HepG2 (cell line): Measurements from ENCODE around the gene SMIM45.

Source experiments
- ATAC-seq: fragments of 200-7000 bp; cut with Tn5 transposase; 3 replicates; pipeline ENCODE4 v1.9.1; 2020; ENCODE audit warnings: mild to moderate bottlenecking, moderate library complexity
- BruUV-seq: library from RNA; stranded (reverse); fragments of 400-500 nt; replicated peaks from 2 replicates; lab custom pipeline; 2021; lab: Mats Ljungman, UMichigan
- CTCF ChIA-PET: fragments of 300-600 bp; formaldehyde crosslinking; extraction: SDS; loops from one replicate; lab custom pipeline; 2021; ENCODE audit warnings: low total read pairs, inconsistent platforms, low intra/inter-chr PET ratio; lab: Yijun Ruan, JAX
- POLR2A ChIA-PET: fragments of 350-600 bp; sonication (Branson Sonifier 250); formaldehyde crosslinking; loops from one replicate; lab custom pipeline; 2020; ENCODE audit warnings: antibody characterized with exemption, inconsistent platforms; lab: Yijun Ruan, JAX
- DNase-seq: peaks from one replicate; pipeline ENCODE4 v3.0.0-alpha.2; 2015; ENCODE audit warnings: low spot score
- FAIRE-seq: peaks from 3 replicates; lab custom pipeline; 2011; peaks lifted over from hg19 to GRCh38; lab: Jason Lieb, UNC
- H2AFZ ChIP-seq: one replicate; pipeline ENCODE4 v1.6.1; 2011; ENCODE audit warnings: low read length, inconsistent platforms
- H3K27ac ChIP-seq: fragments of 300-600 bp; 3 replicates; pipeline ENCODE4 v1.8.0; 2011; ENCODE audit warnings: mixed run types, mild to moderate bottlenecking, mixed read lengths, low read length, inconsistent platforms; ENCODE audit not compliant: insufficient read depth; ENCODE audit errors: extremely low read length
- H3K27me3 ChIP-seq, 2 experiments: fragments of 200-600 bp in 1 of 2; 2 replicates in 1 of 2; 3 replicates in 1 of 2; pipeline versions ENCODE4 v1.6.0 to v1.8.0; 2011; ENCODE audit warnings: low read length in 2 of 2, mild to moderate bottlenecking in 2 of 2, moderate library complexity in 2 of 2, inconsistent platforms in 1 of 2; ENCODE audit not compliant: insufficient read depth in 2 of 2, control insufficient read depth in 1 of 2
- H3K36me3 ChIP-seq, 2 experiments: fragments of 200-600 bp in 1 of 2; replicated peaks in 1 of 2; 2 replicates in 1 of 2; 3 replicates in 1 of 2; pipeline versions ENCODE4 v1.5.1 to v1.8.0; 2011; ENCODE audit warnings: low read length in 2 of 2, inconsistent platforms in 1 of 2; ENCODE audit not compliant: insufficient read depth in 2 of 2, control insufficient read depth in 1 of 2
- H3K4me1 ChIP-seq: 2 replicates; pipeline ENCODE4 v1.5.1; 2012; ENCODE audit warnings: low read length, inconsistent platforms; ENCODE audit not compliant: insufficient read depth
- H3K4me2 ChIP-seq: 2 replicates; pipeline ENCODE4 v1.6.0; 2011; ENCODE audit warnings: low read depth, low read length, inconsistent platforms
- H3K4me3 ChIP-seq, 3 experiments: fragments of 200-600 bp in 1 of 3; sonication (generic), shearing (Covaris generic) in 1 of 3; replicated peaks in 1 of 3; 2 replicates each; pipeline ENCODE4 v1.5.1; 2011 to 2016; ENCODE audit warnings: low read length in 3 of 3, inconsistent platforms in 2 of 3, low read depth in 2 of 3, mild to moderate bottlenecking in 2 of 3, control low read depth in 1 of 3, mixed read lengths in 1 of 3; ENCODE audit not compliant: insufficient read depth in 1 of 3
- H3K79me2 ChIP-seq: one replicate; pipeline ENCODE4 v1.6.1; 2011; ENCODE audit warnings: low read length, inconsistent platforms; ENCODE audit not compliant: insufficient read depth
- H3K9ac ChIP-seq: 2 replicates; pipeline ENCODE4 v1.6.0; 2011; ENCODE audit warnings: mild to moderate bottlenecking, low read depth, low read length, inconsistent platforms; ENCODE audit not compliant: insufficient read depth
- H3K9me3 ChIP-seq: 2 replicates; pipeline ENCODE4 v1.5.1; 2012; ENCODE audit warnings: mild to moderate bottlenecking, low read length
- H4K20me1 ChIP-seq: 2 replicates; pipeline ENCODE4 v1.6.0; 2011; ENCODE audit warnings: inconsistent platforms, mild to moderate bottlenecking, low read length, moderate library complexity; ENCODE audit not compliant: insufficient read depth
- ATF7 ChIP-seq, 2 experiments: fragments of 450-650 bp in 1 of 2; sonication (generic) in 1 of 2; formaldehyde crosslinking in 1 of 2; IDR thresholded peaks; 2 replicates each; pipeline versions ENCODE4 v1.4.0 to v1.6.1; 2016 to 2020; ENCODE audit warnings: antibody characterized with exemption in 1 of 2, mild to moderate bottlenecking in 1 of 2, missing genetic modification reagents in 1 of 2
- FOXA1 ChIP-seq, 2 experiments: fragments of 450-650 bp in 1 of 2; sonication (generic) in 1 of 2; formaldehyde crosslinking in 1 of 2; IDR thresholded peaks; 2 replicates each; pipeline versions ENCODE4 v1.4.0 to v1.6.1; 2016 to 2020; ENCODE audit warnings: missing genetic modification reagents in 1 of 2
- FOXC1 ChIP-seq: sonication (generic); formaldehyde crosslinking; IDR thresholded peaks from 2 replicates; pipeline ENCODE4 v1.8.0; 2022; ENCODE audit warnings: mild to moderate bottlenecking, missing genetic modification reagents, borderline replicate concordance
- FOXO1 ChIP-seq: sonication (generic); formaldehyde crosslinking; IDR thresholded peaks from 2 replicates; pipeline ENCODE4 v1.4.0; 2020; ENCODE audit warnings: missing genetic modification reagents
- GLMP ChIP-seq: sonication (generic); formaldehyde crosslinking; IDR thresholded peaks from 2 replicates; pipeline ENCODE4 v1.9.0; 2021; ENCODE audit warnings: missing genetic modification reagents, mild to moderate bottlenecking, borderline replicate concordance
- JARID2 ChIP-seq: sonication (generic); formaldehyde crosslinking; IDR thresholded peaks from 2 replicates; pipeline ENCODE4 v1.8.1; 2023; ENCODE audit warnings: missing genetic modification reagents, inconsistent platforms; ENCODE audit not compliant: insufficient replicate concordance
- MAF1 ChIP-seq: sonication (generic); formaldehyde crosslinking; IDR thresholded peaks from 2 replicates; pipeline ENCODE4 v1.5.0; 2020; ENCODE audit warnings: missing genetic modification reagents, borderline replicate concordance
- MXD4 ChIP-seq: IDR thresholded peaks from 2 replicates; pipeline ENCODE4 v1.6.1; 2016; ENCODE audit warnings: mild to moderate bottlenecking, missing biosample characterization, missing genetic modification reagents
- MYC ChIP-seq: sonication (generic); formaldehyde crosslinking; IDR thresholded peaks from 2 replicates; pipeline ENCODE4 v1.9.0; 2021; ENCODE audit warnings: missing genetic modification reagents, borderline replicate concordance
- PHF21A ChIP-seq: sonication (generic); formaldehyde crosslinking; IDR thresholded peaks from 2 replicates; pipeline ENCODE4 v1.5.0; 2020; ENCODE audit warnings: mild to moderate bottlenecking, missing genetic modification reagents
- RARG ChIP-seq: sonication (generic); formaldehyde crosslinking; IDR thresholded peaks from 2 replicates; pipeline ENCODE4 v1.4.0; 2020; ENCODE audit warnings: low read depth, mild to moderate bottlenecking, missing genetic modification reagents
- SMAD9 ChIP-seq: sonication (generic); formaldehyde crosslinking; IDR thresholded peaks from 2 replicates; pipeline ENCODE4 v1.5.1; 2020; ENCODE audit warnings: mild to moderate bottlenecking, missing genetic modification reagents
- ZBTB38 ChIP-seq: sonication (generic); formaldehyde crosslinking; IDR thresholded peaks from 2 replicates; pipeline ENCODE4 v1.5.1; 2020; ENCODE audit warnings: mild to moderate bottlenecking, missing genetic modification reagents
- ZFP37 ChIP-seq: sonication (generic); formaldehyde crosslinking; IDR thresholded peaks from 2 replicates; pipeline ENCODE4 v1.4.0; 2020; ENCODE audit warnings: missing genetic modification reagents, borderline replicate concordance
- ZNF605 ChIP-seq: sonication (generic); formaldehyde crosslinking; IDR thresholded peaks from 2 replicates; pipeline ENCODE4 v1.8.0; 2022; ENCODE audit warnings: mild to moderate bottlenecking, missing genetic modification reagents
- ZNF781 ChIP-seq: sonication (generic); formaldehyde crosslinking; IDR thresholded peaks from 2 replicates; pipeline ENCODE4 v1.5.1; 2020; ENCODE audit warnings: borderline replicate concordance, mild to moderate bottlenecking, missing genetic modification reagents; ENCODE audit errors: not compliant biosample characterization
- WGBS: methylation state at CpG from one replicate; pipeline ENCODE4 v1.1.6; 2017; ENCODE audit warnings: low lambda C conversion rate; 5-methylcytosine and 5-hydroxymethylcytosine counted together
- in situ Hi-C: cut with HindIII; loops from 2 replicates; pipeline ENCODE4 v1.10.0; 2017; ENCODE audit warnings: low pct_unique_long_range_greater_than_20kb; ENCODE audit not compliant: extremely low pct_ligation_motif_present
- intact Hi-C: fragments of 100-400 bp; cut with micrococcal nuclease; formaldehyde crosslinking; loops from one replicate; pipeline ENCODE4 v1.10.0; 2022; ENCODE audit not compliant: unreplicated experiment
- TF ChIP-seq, protein P1 (sequence below): sonication (generic); formaldehyde crosslinking; IDR thresholded peaks from 2 replicates; pipeline ENCODE4 v1.5.0; 2020; ENCODE audit warnings: mild to moderate bottlenecking, missing genetic modification reagents

SMIM45 gene

GRCh38 chr22:41946629-41947423, 5.1 kb upstream of the SMIM45 start, which contains the start of gene CENPM (continued):
- no peak for TF ChIP-seq JARID2 (CRISPR knock-in tag)
- TF ChIP-seq, all 625 proteins: peak for 299

- Histone ChIP-seq H4K20me1 (no peaks in the 10 kb centered on the region), H3K4me3 (peak overlapping the region in 2 of 3 experiments; percentile 43 to 79; a peak in 3 of 6 replicates), H3K9ac (peak overlapping the region; percentile 69), H3K27me3 (no peaks in the 10 kb centered on the region), H2AFZ (peak overlapping the region; percentile 35), H3K36me3 (peaks cover 2 to 21% of the 10 kb centered on the region in 2 experiments; a peak in 3 of 5 replicates), H3K79me2 (peaks cover 13% of the 10 kb centered on the region), H3K4me2 (peak overlapping the region; percentile 95), H3K9me3 (no peaks in the 10 kb centered on the region), H3K4me1 (peaks cover 71% of the 10 kb centered on the region), H3K27ac (peak overlapping the region; percentile 76)
- no peak for DNase-seq
- intact Hi-C loops (no loop called here), in situ Hi-C loops (no loop called here)
- FAIRE-seq = no peak
- BruUV-seq = no TSS peak
- ChIA-PET CTCF (no interaction called here), POLR2A (interaction anchor here (0.7 to 1.6 kb wide), 8 partner anchors 22 to 327 kb away, joined by 3 to 11 read pairs (median 4); partner anchors contain the start of genes CCDC134, DESI1, NDUFA6 and SNU13)
- ATAC-seq = no peak
- WGBS = 82% methylated on average over 21 of the region's 21 CpGs
- TF ChIP-seq ZNF781 (CRISPR knock-in tag) = no peak
- TF ChIP-seq FOXO1 (CRISPR knock-in tag) = no peak
- no peak for TF ChIP-seq MYC (CRISPR knock-in tag)
- no peak for TF ChIP-seq MAF1 (CRISPR knock-in tag)
- no peak for TF ChIP-seq ZNF605 (CRISPR knock-in tag)
- peak; percentile 4; the same call in 1 of the 2 replicates for TF ChIP-seq PHF21A
- no peak for TF ChIP-seq MXD4 (CRISPR knock-in tag)
- TF ChIP-seq ATF7 (IDR thresholded peaks at IDR 0.05) = no peak
- no peak for TF ChIP-seq ATF7 (CRISPR knock-in tag; IDR thresholded peaks at IDR 0.05)
- TF ChIP-seq ZFP37 = no peak
- TF ChIP-seq SMAD9 (CRISPR knock-in tag) = no peak
- TF ChIP-seq RARG (CRISPR knock-in tag) = no peak
- TF ChIP-seq FOXC1 (CRISPR knock-in tag) = no peak
- TF ChIP-seq ZBTB38 (CRISPR knock-in tag) = peak; percentile 94; the same call in 1 of the 2 replicates
- TF ChIP-seq, protein P1, sequence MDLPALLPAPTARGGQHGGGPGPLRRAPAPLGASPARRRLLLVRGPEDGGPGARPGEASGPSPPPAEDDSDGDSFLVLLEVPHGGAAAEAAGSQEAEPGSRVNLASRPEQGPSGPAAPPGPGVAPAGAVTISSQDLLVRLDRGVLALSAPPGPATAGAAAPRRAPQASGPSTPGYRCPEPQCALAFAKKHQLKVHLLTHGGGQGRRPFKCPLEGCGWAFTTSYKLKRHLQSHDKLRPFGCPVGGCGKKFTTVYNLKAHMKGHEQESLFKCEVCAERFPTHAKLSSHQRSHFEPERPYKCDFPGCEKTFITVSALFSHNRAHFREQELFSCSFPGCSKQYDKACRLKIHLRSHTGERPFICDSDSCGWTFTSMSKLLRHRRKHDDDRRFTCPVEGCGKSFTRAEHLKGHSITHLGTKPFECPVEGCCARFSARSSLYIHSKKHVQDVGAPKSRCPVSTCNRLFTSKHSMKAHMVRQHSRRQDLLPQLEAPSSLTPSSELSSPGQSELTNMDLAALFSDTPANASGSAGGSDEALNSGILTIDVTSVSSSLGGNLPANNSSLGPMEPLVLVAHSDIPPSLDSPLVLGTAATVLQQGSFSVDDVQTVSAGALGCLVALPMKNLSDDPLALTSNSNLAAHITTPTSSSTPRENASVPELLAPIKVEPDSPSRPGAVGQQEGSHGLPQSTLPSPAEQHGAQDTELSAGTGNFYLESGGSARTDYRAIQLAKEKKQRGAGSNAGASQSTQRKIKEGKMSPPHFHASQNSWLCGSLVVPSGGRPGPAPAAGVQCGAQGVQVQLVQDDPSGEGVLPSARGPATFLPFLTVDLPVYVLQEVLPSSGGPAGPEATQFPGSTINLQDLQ (CRISPR knock-in tag) = 0 out of 2 replicates have a peak, but pooled peaks have one; percentile 66
- 0 out of 2 replicates have a peak, but pooled peaks have one; percentile 44 for TF ChIP-seq GLMP (CRISPR knock-in tag)
- TF ChIP-seq FOXA1 (IDR thresholded peaks at IDR 0.05) = no peak
- no peak for TF ChIP-seq FOXA1 (CRISPR knock-in tag; IDR thresholded peaks at IDR 0.05)
Measured at GRCh38 chr22:41947424-41948080, 4.4 kb upstream of the SMIM45 start.
